GM12873 (cell line): ENCODE measurements around the gene REV3L.

Experiments used
- CTCF ChIP-seq: IDR thresholded peaks from 2 replicates; pipeline ENCODE4 v1.5.1; 2012; ENCODE audit warnings: low read depth, mild to moderate bottlenecking, moderate library complexity, low read length, control low read depth; ENCODE audit not compliant: insufficient read depth; ENCODE audit errors: missing control alignments

The REV3L gene

GRCh38 chr6:111338843-111339242, 144.2 kb downstream of the REV3L start:
- TF ChIP-seq CTCF = no peak

- no peak for TF ChIP-seq CTCF
Measured at GRCh38 chr6:111337829-111338236, 145.2 kb downstream of the REV3L start.

- no peak for TF ChIP-seq CTCF
Measured at GRCh38 chr6:111329882-111330633, 153.0 kb downstream of the REV3L start.

- no peak for TF ChIP-seq CTCF
Measured at GRCh38 chr6:111326563-111326962, 156.5 kb downstream of the REV3L start.

GRCh38 chr6:111322145-111322544, 160.9 kb downstream of the REV3L start:
- TF ChIP-seq CTCF = no peak

GRCh38 chr6:111307275-111307858, 175.7 kb downstream of the REV3L start:
- no peak for TF ChIP-seq CTCF

GRCh38 chr6:111306104-111306888, 176.7 kb downstream of the REV3L start:
- TF ChIP-seq CTCF = no peak
